H1 (cell line): ENCODE data around the gene RAB40C. TPM values are rescaled to one million over a fixed set of nuclear protein-coding genes. Genes with fewer than 3 reads are reported as not detected.

ENCODE experiments used
- FOSL1 ChIP-seq: IDR thresholded peaks from 2 replicates; pipeline ENCODE4 v1.6.1; 2011; ENCODE audit warnings: mild to moderate bottlenecking, low read depth, low read length, moderate library complexity; ENCODE audit not compliant: insufficient read depth
- JUND ChIP-seq: IDR thresholded peaks from 2 replicates; pipeline ENCODE4 v1.6.1; 2011; ENCODE audit warnings: mild to moderate bottlenecking, improper control_type of control experiment, low read length
- SP2 ChIP-seq: IDR thresholded peaks from 2 replicates; pipeline ENCODE4 v1.6.1; 2012; ENCODE audit warnings: mild to moderate bottlenecking, low read length, inconsistent platforms
- TAF7 ChIP-seq: optimal IDR thresholded peaks from 2 replicates; pipeline ENCODE3; 2011; ENCODE audit warnings: low read depth, mild to moderate bottlenecking, inconsistent platforms, low read length, moderate library complexity, borderline replicate concordance
- ZNF274 ChIP-seq: IDR thresholded peaks from 2 replicates; pipeline ENCODE4 v1.7.0; 2012; ENCODE audit warnings: low read length, borderline replicate concordance; ENCODE audit errors: extremely low read depth
- polyA plus RNA-seq, 7 experiments: library from polyadenylated mRNA; depleted of rRNA in 3 of 7; stranded (reverse) in 5 of 7; unstranded in 2 of 7; fragments of >200 nt in 5 of 7; fragments of 200-250 nt in 2 of 7; gene quantifications; 1 replicate in 5 of 7; 2 replicates in 1 of 7; 4 replicates in 1 of 7; pipeline versions ENCODE4 v1.2.1 to v1.2.3, GENCODE V29; 2011 to 2013; ENCODE audit warnings: missing spikeins in 2 of 7, mixed read lengths in 2 of 7
- total RNA-seq: library from RNA; stranded (reverse); fragmentation: NEBNext Ultra II Directional; extraction: Animal tissue kit (Norgen Biotek cat#: 25700); gene quantifications from 2 replicates; pipeline ENCODE4 v1.2.1, GENCODE V29; 2021
- TF ChIP-seq, protein P1 (sequence below), 3 experiments: IDR thresholded peaks; 1 replicate in 2 of 3; 2 replicates in 1 of 3; pipeline versions ENCODE4 v1.5.1 to v1.6.1; 2011; ENCODE audit warnings: low read length in 3 of 3, mild to moderate bottlenecking in 3 of 3, inconsistent platforms in 2 of 3, low read depth in 1 of 3, moderate library complexity in 1 of 3; ENCODE audit not compliant: insufficient read depth in 1 of 3; ENCODE audit errors: control extremely low read depth in 1 of 3

Gene RAB40C
- total and polyA plus RNA-seq, 2 of the 8 experiments (the other 6 are each of a cell fraction or from before 2014, with no cell fraction given): 13.9 to 15.6 TPM

DNA sequence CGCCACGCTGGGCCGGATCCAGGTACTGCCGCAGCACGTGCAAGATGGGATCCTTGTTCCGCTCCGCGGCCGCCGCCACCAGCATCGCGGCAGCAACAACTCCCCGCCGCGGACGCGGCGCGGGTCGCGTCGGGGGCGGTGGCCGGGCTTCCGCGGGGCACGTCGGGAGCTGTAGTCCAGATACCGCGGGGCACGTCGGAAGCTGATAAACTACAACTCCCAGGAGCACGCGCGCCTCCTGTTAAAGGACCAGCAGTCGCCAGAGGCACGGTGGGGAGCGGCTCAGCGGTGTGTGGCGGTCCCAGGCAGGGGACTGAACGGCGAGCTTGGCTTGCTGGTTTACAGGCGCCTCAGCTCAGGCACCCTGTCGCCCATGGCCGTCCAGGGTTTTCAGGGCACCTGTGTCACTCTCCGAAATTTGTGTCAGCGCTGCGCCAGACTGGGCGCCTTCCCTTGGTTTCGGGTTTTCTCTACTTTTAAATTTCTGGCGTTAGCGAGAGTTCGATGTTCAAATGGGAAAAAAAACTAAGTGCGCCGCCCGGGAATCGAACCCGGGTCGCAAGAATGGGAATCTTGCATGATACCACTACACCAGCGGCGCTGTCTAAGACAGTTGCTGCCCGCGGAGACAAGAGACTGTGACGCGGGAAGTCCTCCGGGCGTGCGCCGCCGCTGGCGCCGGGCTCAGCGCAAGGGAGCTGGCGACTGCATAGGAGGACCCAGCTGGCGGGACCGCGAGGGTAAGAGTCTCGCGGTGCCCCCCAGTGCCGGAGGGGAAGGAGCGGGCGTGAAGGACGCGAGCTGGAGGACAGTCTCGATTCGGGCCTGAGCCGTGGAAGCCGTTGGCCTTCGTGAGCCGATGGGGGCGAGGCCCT lies 46.6 kb downstream of the RAB40C start, which contains the start of gene METTL26 (continued):
- TF ChIP-seq ZNF274 (no peak), FOSL1 (no peak), SP2 (no peak), JUND (no peak), TAF7 (peak; percentile 61)
- TF ChIP-seq, protein P1, sequence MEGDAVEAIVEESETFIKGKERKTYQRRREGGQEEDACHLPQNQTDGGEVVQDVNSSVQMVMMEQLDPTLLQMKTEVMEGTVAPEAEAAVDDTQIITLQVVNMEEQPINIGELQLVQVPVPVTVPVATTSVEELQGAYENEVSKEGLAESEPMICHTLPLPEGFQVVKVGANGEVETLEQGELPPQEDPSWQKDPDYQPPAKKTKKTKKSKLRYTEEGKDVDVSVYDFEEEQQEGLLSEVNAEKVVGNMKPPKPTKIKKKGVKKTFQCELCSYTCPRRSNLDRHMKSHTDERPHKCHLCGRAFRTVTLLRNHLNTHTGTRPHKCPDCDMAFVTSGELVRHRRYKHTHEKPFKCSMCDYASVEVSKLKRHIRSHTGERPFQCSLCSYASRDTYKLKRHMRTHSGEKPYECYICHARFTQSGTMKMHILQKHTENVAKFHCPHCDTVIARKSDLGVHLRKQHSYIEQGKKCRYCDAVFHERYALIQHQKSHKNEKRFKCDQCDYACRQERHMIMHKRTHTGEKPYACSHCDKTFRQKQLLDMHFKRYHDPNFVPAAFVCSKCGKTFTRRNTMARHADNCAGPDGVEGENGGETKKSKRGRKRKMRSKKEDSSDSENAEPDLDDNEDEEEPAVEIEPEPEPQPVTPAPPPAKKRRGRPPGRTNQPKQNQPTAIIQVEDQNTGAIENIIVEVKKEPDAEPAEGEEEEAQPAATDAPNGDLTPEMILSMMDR (IDR thresholded peaks at IDR 0.05; ENCODE audit: control extremely low read depth in 1 of 3, insufficient read depth in 1 of 3, low read depth in 1 of 3, low read length in 3 of 3): no peak
